Gastrocnemius medialis (tissue), 4 donors: ENCODE results near the gene CXCL14. TPM values are rescaled to one million over a fixed set of nuclear protein-coding genes. Genes with fewer than 3 reads are reported as not detected.

Source experiments
- ATAC-seq, 2 donors: fragments of 150-250 bp; one replicate each; pipeline ENCODE4 v1.9.1; 2016
- DNase-seq, 2 donors: peaks; one replicate each; pipeline ENCODE4 v3.0.0-alpha.2; 2019
- H3K27ac ChIP-seq, 4 donors: fragments of 200-600 bp; sonication (generic); 1 replicate in 1 of 4; 2 replicates in 3 of 4; pipeline ENCODE4 v1.5.1; 2016 to 2018; ENCODE audit warnings: mild to moderate bottlenecking in 2 of 4, moderate library complexity in 1 of 4
- H3K27me3 ChIP-seq, 3 donors: fragments of 200-600 bp; sonication (generic) in 2 of 3; 1 replicate in 1 of 3; 2 replicates in 2 of 3; pipeline versions ENCODE4 v1.5.1 to v1.6.0; 2016 to 2019; ENCODE audit warnings: mild to moderate bottlenecking in 1 of 3, moderate library complexity in 1 of 3
- H3K36me3 ChIP-seq, 2 donors: fragments of 200-600 bp; sonication (generic) in 1 of 2; one replicate each; pipeline ENCODE4 v1.5.1; 2017 to 2018
- H3K4me1 ChIP-seq, 2 donors: fragments of 200-600 bp; sonication (generic) in 1 of 2; one replicate each; pipeline ENCODE4 v1.5.1; 2016 to 2017; ENCODE audit warnings: mild to moderate bottlenecking in 2 of 2
- H3K4me3 ChIP-seq, 4 donors: fragments of 200-600 bp; sonication (generic) in 3 of 4; 1 replicate in 1 of 4; 2 replicates in 3 of 4; pipeline ENCODE4 v1.5.1; 2016 to 2019; ENCODE audit warnings: mild to moderate bottlenecking in 2 of 4
- H3K9me3 ChIP-seq, 3 donors: fragments of 200-600 bp; sonication (generic) in 2 of 3; 1 replicate in 1 of 3; 2 replicates in 2 of 3; pipeline ENCODE4 v1.5.1; 2016 to 2019
- CTCF ChIP-seq, 5 experiments: fragments of 450-650 bp in 3 of 5; fragments of 200-600 bp in 2 of 5; sonication (generic) in 2 of 5; IDR thresholded peaks in 4 of 5; conservative IDR thresholded peaks in 1 of 5; 1 replicate in 4 of 5; 2 replicates in 1 of 5; pipeline ENCODE4 v1.5.1; 2016 to 2019; ENCODE audit warnings: antibody characterized with exemption in 5 of 5, mild to moderate bottlenecking in 3 of 5, moderate library complexity in 3 of 5
- POLR2A ChIP-seq, 2 donors: fragments of 450-650 bp; IDR thresholded peaks; one replicate each; pipeline ENCODE4 v1.6.1; 2017; ENCODE audit warnings: antibody characterized with exemption in 2 of 2, mild to moderate bottlenecking in 2 of 2, moderate library complexity in 2 of 2
- in situ Hi-C, 4 donors: fragments of 200-750 bp; cut with MboI; loops; one replicate each; pipeline versions ENCODE4 v1.15.0 to v1.8.0; 2017; ENCODE audit warnings: low sequenced_read_pairs in 4 of 4
- intact Hi-C: fragments of 100-400 bp; cut with DNase I; formaldehyde crosslinking; loops from one replicate; pipeline ENCODE4 v1.15.1; 2023; ENCODE audit warnings: low total_unique reads
- total RNA-seq, 4 donors: library from RNA; depleted of rRNA; stranded (reverse); fragments of >200 nt; gene quantifications; one replicate each; pipeline versions ENCODE4 v1.1.0 to v1.2.3, GENCODE V29; 2016

Gene CXCL14
- total RNA-seq, 4 donors from 2014 or later = 2.3 to 96.2 (median 17.8) TPM

- Histone ChIP-seq H3K4me1 (peaks cover 10 to 13% of the 10 kb centered on the region in 2 donors), H3K36me3 (no peaks in the 10 kb centered on the region), H3K27me3 (peaks cover 55 to 72% (median 59%) of the 10 kb centered on the region in 3 donors), H3K9me3 (no peaks in the 10 kb centered on the region), H3K4me3 (peak overlapping the region; percentile 46 to 65 (median 52)), H3K27ac (no peak overlapping the region)
- TF ChIP-seq CTCF (IDR thresholded peaks at IDR 0.05 in 4 of 5, conservative IDR thresholded peaks at IDR 0.05 in 1 of 5) = no peak
- TF ChIP-seq POLR2A (IDR thresholded peaks at IDR 0.05) = no peak
- DNase-seq = no peak
- intact Hi-C loops (no loop called here), in situ Hi-C loops (no loop called here)
- ATAC-seq = no peak
Measured at GRCh38 chr5:135543485-135544304, 35.1 kb downstream of the CXCL14 start.

GRCh38 chr5:135543001-135543484, 35.7 kb downstream of the CXCL14 start:
- intact Hi-C loops (no loop called here), in situ Hi-C loops (no loop called here)
- DNase-seq = no peak
- no peaks in the 10 kb centered on the region for H3K36me3 ChIP-seq
- H3K4me1 ChIP-seq = peaks cover 10 to 13% of the 10 kb centered on the region in 2 donors
- no peaks in the 10 kb centered on the region for H3K9me3 ChIP-seq
- H3K4me3 ChIP-seq = peak overlapping the region; percentile 46 to 65 (median 52)
- peaks cover 58 to 76% (median 65%) of the 10 kb centered on the region in 3 donors for H3K27me3 ChIP-seq
- no peak overlapping the region for H3K27ac ChIP-seq
- no peak for ATAC-seq
- TF ChIP-seq POLR2A (IDR thresholded peaks at IDR 0.05) = no peak
- no peak for TF ChIP-seq CTCF (IDR thresholded peaks at IDR 0.05 in 4 of 5, conservative IDR thresholded peaks at IDR 0.05 in 1 of 5)

- ATAC-seq (no peak), DNase-seq (no peak)
- Histone ChIP-seq H3K27me3 (peaks cover 69 to 79% (median 71%) of the 10 kb centered on the region in 3 donors), H3K4me3 (no peak overlapping the region), H3K27ac (no peak overlapping the region), H3K36me3 (no peaks in the 10 kb centered on the region), H3K9me3 (no peaks in the 10 kb centered on the region), H3K4me1 (peaks cover 10 to 13% of the 10 kb centered on the region in 2 donors)
- no peak for TF ChIP-seq CTCF (IDR thresholded peaks at IDR 0.05 in 4 of 5, conservative IDR thresholded peaks at IDR 0.05 in 1 of 5)
- TF ChIP-seq POLR2A (IDR thresholded peaks at IDR 0.05) = no peak
- intact Hi-C loops = no loop called here
- in situ Hi-C loops = no loop called here
Measured at GRCh38 chr5:135541807-135542502, 36.8 kb downstream of the CXCL14 start.

- no peaks in the 10 kb centered on the region for H3K9me3 ChIP-seq
- in situ Hi-C loops = no loop called here
- DNase-seq = no peak
- no peaks in the 10 kb centered on the region for H3K36me3 ChIP-seq
- no peak for ATAC-seq
- H3K27ac ChIP-seq = no peak overlapping the region
- H3K4me1 ChIP-seq = peaks cover 13 to 14% of the 10 kb centered on the region in 2 donors
- TF ChIP-seq CTCF (IDR thresholded peaks at IDR 0.05 in 4 of 5, conservative IDR thresholded peaks at IDR 0.05 in 1 of 5) (no peak), POLR2A (IDR thresholded peaks at IDR 0.05) (no peak)
- H3K4me3 ChIP-seq = no peak overlapping the region
- intact Hi-C loops = no loop called here
- peaks cover 72 to 84% (median 77%) of the 10 kb centered on the region in 3 donors for H3K27me3 ChIP-seq
Measured at GRCh38 chr5:135539430-135540005, 39.3 kb downstream of the CXCL14 start.
